OCI-LY3 (cell line): ENCODE data around the gene PRKAR1B.

Experiments used
- H2AFZ ChIP-seq: fragments of 200-600, 300-600 bp; shearing (Covaris generic); 2 replicates; pipeline ENCODE4 v1.6.0; 2014; ENCODE audit warnings: antibody characterized with exemption, low read depth, low read length
- H3K27ac ChIP-seq: fragments of 200-600, 300-600 bp; sonication (generic); 2 replicates; pipeline ENCODE4 v1.5.1; 2014; ENCODE audit warnings: mild to moderate bottlenecking, low read length, moderate library complexity, mixed read lengths
- H3K27me3 ChIP-seq: fragments of 200-600, 300-600 bp; sonication (generic); 2 replicates; pipeline ENCODE4 v1.6.1; 2014; ENCODE audit warnings: low read depth, low read length, mixed read lengths
- H3K36me3 ChIP-seq: fragments of 200-600, 300-600 bp; sonication (generic); replicated peaks from 2 replicates; pipeline ENCODE3; 2014; ENCODE audit warnings: low read depth, low read length, mixed read lengths
- H3K4me1 ChIP-seq: fragments of 300-600, 200-600 bp; sonication (generic); 2 replicates; pipeline ENCODE4 v1.6.1; 2014; ENCODE audit warnings: low read length, mixed read lengths
- H3K4me2 ChIP-seq: fragments of 200-600, 300-600 bp; sonication (generic); 2 replicates; pipeline ENCODE4 v1.6.1; 2014; ENCODE audit warnings: low read length, mixed read lengths
- H3K4me3 ChIP-seq: fragments of 300-600, 200-600 bp; sonication (generic); 2 replicates; pipeline ENCODE4 v1.5.1; 2014; ENCODE audit warnings: antibody characterized with exemption, mild to moderate bottlenecking, low read length, moderate library complexity
- H3K79me2 ChIP-seq: fragments of 300-600, 200-600 bp; shearing (Covaris generic); 2 replicates; pipeline ENCODE4 v1.6.1; 2014; ENCODE audit warnings: mild to moderate bottlenecking, low read length, mixed read lengths
- H3K9ac ChIP-seq: fragments of 300-600, 200-600 bp; shearing (Covaris generic); 2 replicates; pipeline ENCODE4 v1.6.0; 2014; ENCODE audit warnings: mild to moderate bottlenecking, low read length, moderate library complexity
- H3K9me3 ChIP-seq: fragments of 200-600, 300-600 bp; shearing (Covaris generic); 2 replicates; pipeline ENCODE4 v1.6.1; 2014; ENCODE audit warnings: low read length, mixed read lengths; ENCODE audit not compliant: insufficient read depth
- H4K20me1 ChIP-seq: fragments of 200-600, 300-600 bp; sonication (generic); 2 replicates; pipeline ENCODE4 v1.6.1; 2016; ENCODE audit warnings: low read length, mixed read lengths; ENCODE audit not compliant: insufficient read depth
- CTCF ChIP-seq: fragments of 200-600, 300-600 bp; sonication (generic); IDR thresholded peaks from 2 replicates; pipeline ENCODE4 v1.5.1; 2014; ENCODE audit warnings: antibody characterized with exemption, low read length, low read depth
- EZH2phosphoT487 ChIP-seq: fragments of 200-600 bp; shearing (Covaris generic); IDR thresholded peaks from 2 replicates; pipeline ENCODE4 v1.6.1; 2018; ENCODE audit warnings: antibody characterized with exemption, mixed run types, low read depth

Gene PRKAR1B

GRCh38 chr7:757741-758163, 30.7 kb upstream of the PRKAR1B start:
- no peak overlapping the region for H2AFZ ChIP-seq
- H3K27ac ChIP-seq, result no peak overlapping the region
- no peaks in the 10 kb centered on the region for H3K9me3 ChIP-seq
- H3K4me3 ChIP-seq, result no peak overlapping the region
- no peaks in the 10 kb centered on the region for H3K79me2 ChIP-seq
- no peaks in the 10 kb centered on the region for H3K27me3 ChIP-seq
- H3K36me3 ChIP-seq, result peaks cover 7% of the 10 kb centered on the region
- H3K9ac ChIP-seq, result no peak overlapping the region
- TF ChIP-seq EZH2phosphoT487, result no peak
- TF ChIP-seq CTCF, result no peak
- no peaks in the 10 kb centered on the region for H3K4me1 ChIP-seq
- H4K20me1 ChIP-seq, result no peaks in the 10 kb centered on the region
- H3K4me2 ChIP-seq, result no peak overlapping the region

- Histone ChIP-seq H3K4me2 (no peak overlapping the region), H3K36me3 (peaks cover 7% of the 10 kb centered on the region)
These were observed 30.0 kb upstream of the PRKAR1B start for GRCh38 chr7:756928-757560.

GRCh38 chr7:756231-756927, 29.3 kb upstream of the PRKAR1B start:
- no peak overlapping the region for H3K4me3 ChIP-seq
- no peak overlapping the region for H2AFZ ChIP-seq
- no peaks in the 10 kb centered on the region for H3K27me3 ChIP-seq
- no peaks in the 10 kb centered on the region for H4K20me1 ChIP-seq
- H3K27ac ChIP-seq, result no peak overlapping the region
- no peak overlapping the region for H3K9ac ChIP-seq
- no peak for TF ChIP-seq EZH2phosphoT487
- TF ChIP-seq CTCF, result no peak
- H3K4me2 ChIP-seq, result no peak overlapping the region
- H3K36me3 ChIP-seq, result peaks cover 9% of the 10 kb centered on the region
- H3K9me3 ChIP-seq, result no peaks in the 10 kb centered on the region
- H3K79me2 ChIP-seq, result no peaks in the 10 kb centered on the region
- no peaks in the 10 kb centered on the region for H3K4me1 ChIP-seq

More at GRCh38 chr7:756928-757560, 30.0 kb upstream of the PRKAR1B start:
- Histone ChIP-seq H3K4me1 (no peaks in the 10 kb centered on the region), H3K79me2 (no peaks in the 10 kb centered on the region), H3K27me3 (no peaks in the 10 kb centered on the region), H2AFZ (no peak overlapping the region), H3K27ac (no peak overlapping the region), H3K9ac (no peak overlapping the region), H3K4me3 (no peak overlapping the region), H3K9me3 (no peaks in the 10 kb centered on the region), H4K20me1 (no peaks in the 10 kb centered on the region)
- TF ChIP-seq CTCF (no peak), EZH2phosphoT487 (no peak)

GRCh38 chr7:755413-755805, 28.3 kb upstream of the PRKAR1B start:
- H3K27ac ChIP-seq, result no peak overlapping the region
- H3K79me2 ChIP-seq, result no peaks in the 10 kb centered on the region
- no peak overlapping the region for H3K4me2 ChIP-seq
- no peak overlapping the region for H2AFZ ChIP-seq
- no peak for TF ChIP-seq CTCF
- H3K4me1 ChIP-seq, result no peaks in the 10 kb centered on the region
- no peak overlapping the region for H3K4me3 ChIP-seq
- H4K20me1 ChIP-seq, result no peaks in the 10 kb centered on the region
- no peaks in the 10 kb centered on the region for H3K9me3 ChIP-seq
- peaks cover 9% of the 10 kb centered on the region for H3K36me3 ChIP-seq
- no peak overlapping the region for H3K9ac ChIP-seq
- no peaks in the 10 kb centered on the region for H3K27me3 ChIP-seq
